Activated T-helper 1 cell treated with anti-CD3 and anti-CD28 coated beads, Interleukin-12 subunit alpha, Interleukin-12 subunit beta, Interleukin-2, Interleukin-4 antibody, amounts not matched to agents 30 ng/mL and 10 ng/mL and 1 ng/mL, durations not matched to agents 14 hours and 24 hours and 36 hours (primary cell): Measurements from ENCODE around the gene GRB7. TPM values are rescaled to one million over a fixed set of nuclear protein-coding genes. Genes with fewer than 3 reads are reported as not detected.
A peak's percentile ranks its signal among the peaks of the same experiment; 100 is the strongest.

ENCODE experiments used
- DNase-seq: peaks from one replicate; pipeline ENCODE4 v3.0.0; 2021; ENCODE audit warnings: low spot score
- H3K27ac Mint-ChIP-seq: one replicate; pipeline ENCODE4 v1.8.0; 2021; ENCODE audit warnings: mild to moderate bottlenecking, mixed read lengths
- H3K27me3 Mint-ChIP-seq: one replicate; pipeline ENCODE4 v1.8.0; 2022; ENCODE audit warnings: mild to moderate bottlenecking, moderate library complexity, mixed read lengths; ENCODE audit not compliant: insufficient read depth
- H3K36me3 Mint-ChIP-seq: one replicate; pipeline ENCODE4 v1.8.0; 2021; ENCODE audit warnings: low read depth, mixed read lengths
- H3K4me1 Mint-ChIP-seq: one replicate; pipeline ENCODE4 v1.8.0; 2021; ENCODE audit warnings: low read depth, mixed read lengths
- H3K4me3 Mint-ChIP-seq: one replicate; pipeline ENCODE4 v1.8.0; 2021; ENCODE audit warnings: mild to moderate bottlenecking, moderate library complexity, mixed read lengths
- H3K9me3 Mint-ChIP-seq: one replicate; pipeline ENCODE4 v1.8.0; 2021; ENCODE audit warnings: mixed read lengths
- intact Hi-C: fragments of 100-400 bp; cut with micrococcal nuclease; formaldehyde crosslinking; loops from one replicate; pipeline ENCODE4 v1.15.1; 2024
- total RNA-seq: library from RNA; stranded (reverse); gene quantifications from 2 replicates; pipeline ENCODE4 v1.2.3, GENCODE V29; 2022

Gene GRB7
- total RNA-seq, 1 donor from 2014 or later, result 0.73 TPM

DNA sequence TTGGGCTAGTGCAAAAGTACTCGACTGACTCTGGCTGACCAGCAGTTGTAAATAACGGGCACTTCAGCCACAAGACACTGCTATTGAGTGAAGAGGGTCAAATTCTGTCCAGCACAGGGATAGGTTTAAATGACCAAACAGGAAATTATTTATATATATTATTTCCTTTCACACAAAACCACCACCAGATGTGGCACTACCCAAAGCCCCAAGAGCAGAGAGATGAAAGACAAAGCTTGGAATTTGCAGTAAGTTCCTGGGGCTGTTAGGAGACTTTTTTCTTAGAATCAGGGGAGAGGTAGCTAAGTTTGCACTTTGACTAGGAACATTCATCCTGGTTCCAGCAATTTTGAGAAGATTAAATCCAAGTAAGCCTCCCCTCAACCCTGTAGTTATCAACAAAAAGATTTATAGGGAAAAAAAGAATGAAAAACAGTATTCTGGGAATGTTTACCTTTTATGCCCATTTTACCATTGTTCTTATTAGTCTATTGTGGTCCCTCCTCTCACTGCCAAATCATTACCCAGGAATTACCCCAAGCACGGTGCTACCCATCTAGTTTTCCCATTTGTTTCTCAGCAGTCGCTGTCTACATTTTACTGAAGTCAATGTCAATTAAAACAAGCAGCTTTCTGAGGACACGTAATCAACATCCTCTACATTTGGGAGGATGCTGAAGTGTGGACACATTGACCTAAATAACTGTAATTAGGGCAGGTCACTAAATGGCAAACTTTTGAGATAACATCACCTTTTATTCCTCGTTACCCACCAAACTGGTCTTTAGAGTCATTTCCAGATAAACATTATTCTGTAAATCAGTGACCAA is 43.5 kb downstream of the GRB7 start:
- Mint-ChIP-seq H3K9me3 (no peaks in the 10 kb centered on the region), H3K27me3 (no peaks in the 10 kb centered on the region), H3K4me1 (peaks cover 51% of the 10 kb centered on the region), H3K36me3 (peaks cover 29% of the 10 kb centered on the region), H3K4me3 (no peak overlapping the region), H3K27ac (no peak overlapping the region)
- no peak for DNase-seq
- intact Hi-C loops, result no loop called here

DNA sequence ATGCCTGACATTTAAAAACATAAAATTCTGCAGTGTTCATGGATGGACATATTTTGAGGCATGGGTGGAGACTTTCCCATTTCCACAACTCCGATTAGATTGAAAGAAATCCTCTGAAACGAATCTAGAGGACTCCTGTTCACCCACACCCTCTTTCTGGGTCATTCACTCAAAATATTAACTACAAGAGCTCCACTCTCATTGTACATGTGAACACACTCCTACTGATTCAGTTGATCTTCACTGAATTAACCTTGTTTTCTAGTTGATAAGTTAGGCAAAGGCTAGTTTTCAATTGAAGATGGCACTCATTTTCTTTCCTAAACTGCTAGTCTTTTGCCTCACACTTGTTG is 44.1 kb downstream of the GRB7 start:
- intact Hi-C loops, result no loop called here

GRCh38 chr17:39782481-39782880 is 44.7 kb downstream of the GRB7 start:
- Mint-ChIP-seq H3K36me3 (peaks cover 28% of the 10 kb centered on the region), H3K27ac (no peak overlapping the region), H3K4me3 (no peak overlapping the region), H3K9me3 (no peaks in the 10 kb centered on the region), H3K27me3 (no peaks in the 10 kb centered on the region), H3K4me1 (peaks cover 38% of the 10 kb centered on the region)
- DNase-seq, result no peak
- intact Hi-C loops, result no loop called here

More for the DNA sequence above, 44.1 kb downstream of the GRB7 start:
- no peak overlapping the region for H3K4me3 Mint-ChIP-seq
- peaks cover 25% of the 10 kb centered on the region for H3K36me3 Mint-ChIP-seq
- no peaks in the 10 kb centered on the region for H3K27me3 Mint-ChIP-seq
- peaks cover 45% of the 10 kb centered on the region for H3K4me1 Mint-ChIP-seq
- no peak overlapping the region for H3K27ac Mint-ChIP-seq
- no peak for DNase-seq
- H3K9me3 Mint-ChIP-seq, result no peaks in the 10 kb centered on the region

DNA sequence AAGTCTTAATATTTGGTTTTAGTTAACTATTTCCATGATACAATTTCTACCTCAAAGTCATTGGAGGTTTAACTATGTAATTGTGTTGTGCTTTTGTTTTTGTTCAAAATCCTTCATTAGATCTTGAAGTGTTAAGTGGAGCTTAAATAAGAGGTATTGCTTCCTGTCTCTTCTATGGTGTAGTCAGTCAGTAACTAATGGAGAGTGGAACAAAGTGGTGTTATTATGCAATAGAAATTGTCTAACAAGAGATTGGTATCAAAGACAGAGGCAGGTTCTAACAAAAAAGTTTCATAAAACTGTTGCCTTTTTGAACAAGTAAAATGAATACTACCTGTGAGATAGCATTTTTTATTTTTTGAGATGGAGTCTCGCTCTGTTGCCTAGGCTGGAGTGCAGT is 45.2 kb downstream of the GRB7 start:
- Mint-ChIP-seq H3K9me3 (no peaks in the 10 kb centered on the region), H3K27ac (no peak overlapping the region), H3K4me3 (no peak overlapping the region), H3K27me3 (no peaks in the 10 kb centered on the region), H3K36me3 (peaks cover 30% of the 10 kb centered on the region), H3K4me1 (peaks cover 34% of the 10 kb centered on the region)
- DNase-seq, result no peak
- intact Hi-C loops, result no loop called here

- intact Hi-C loops, result no loop called here
- Mint-ChIP-seq H3K36me3 (peaks cover 39% of the 10 kb centered on the region), H3K9me3 (no peaks in the 10 kb centered on the region), H3K4me1 (peaks cover 25% of the 10 kb centered on the region), H3K27me3 (no peaks in the 10 kb centered on the region), H3K27ac (no peak overlapping the region), H3K4me3 (no peak overlapping the region)
- DNase-seq, result no peak
These were observed 49.3 kb downstream of the GRB7 start for GRCh38 chr17:39787041-39787440.

GRCh38 chr17:39787743-39788484 is 50.2 kb downstream of the GRB7 start:
- H3K27ac Mint-ChIP-seq, result no peak overlapping the region
- H3K4me3 Mint-ChIP-seq, result no peak overlapping the region
- peaks cover 34% of the 10 kb centered on the region for H3K36me3 Mint-ChIP-seq
- intact Hi-C loops, result no loop called here
- H3K4me1 Mint-ChIP-seq, result peaks cover 25% of the 10 kb centered on the region
- DNase-seq, result no peak
- H3K9me3 Mint-ChIP-seq, result no peaks in the 10 kb centered on the region
- H3K27me3 Mint-ChIP-seq, result no peaks in the 10 kb centered on the region

DNA sequence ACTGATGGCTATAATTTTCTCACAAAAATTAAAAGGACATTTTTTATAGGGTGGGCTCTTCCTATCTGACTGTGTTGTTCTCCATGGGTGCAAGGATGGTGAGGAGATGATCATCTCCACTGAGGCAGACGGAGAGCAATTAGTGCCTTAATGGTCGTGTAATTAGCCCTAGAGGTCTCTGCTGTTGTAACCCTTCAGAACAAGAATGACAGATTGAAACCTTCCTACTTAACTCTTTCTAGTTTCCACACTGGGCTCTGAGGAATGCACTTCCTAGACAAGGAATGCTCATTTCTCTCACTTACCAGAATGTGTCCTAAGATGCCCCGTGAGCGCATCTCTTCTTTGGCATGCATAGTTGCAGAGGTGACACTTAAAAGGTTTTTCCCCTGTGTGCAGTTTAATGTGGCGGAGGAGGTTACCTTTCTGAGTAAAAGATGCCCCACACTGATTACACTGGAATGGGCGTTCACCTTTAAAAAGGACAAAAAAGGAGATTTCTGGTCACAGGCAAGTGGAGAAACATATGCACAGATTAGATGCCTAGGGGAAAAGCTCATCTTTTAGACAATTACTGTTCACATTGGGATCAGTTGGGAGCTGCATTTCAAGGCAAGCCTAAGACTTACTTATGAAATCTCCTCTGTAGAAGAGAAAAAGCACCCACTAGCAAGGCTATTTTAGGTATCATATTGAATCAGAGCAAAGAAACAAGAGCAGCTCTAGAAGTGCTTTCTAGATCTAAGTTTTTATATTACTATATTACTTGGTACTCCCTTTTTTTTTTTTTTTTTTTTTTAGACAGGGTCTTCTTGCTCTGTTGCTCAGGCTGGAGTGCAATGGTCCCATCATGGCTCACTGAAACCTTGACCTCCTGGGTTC is 53.6 kb downstream of the GRB7 start:
- H3K4me3 Mint-ChIP-seq, result peak overlapping the region; percentile 43
- H3K27ac Mint-ChIP-seq, result peak overlapping the region; percentile 69
- DNase-seq, result peak; percentile 49
- H3K36me3 Mint-ChIP-seq, result peaks cover 30% of the 10 kb centered on the region
- H3K9me3 Mint-ChIP-seq, result no peaks in the 10 kb centered on the region
- intact Hi-C loops, result loop anchor here (1.0 to 5.0 kb wide), 9 partner anchors 9 to 191 kb away; partner anchors contain the start of genes IKZF3 and PSMD3
- peaks cover 47% of the 10 kb centered on the region for H3K4me1 Mint-ChIP-seq
- no peaks in the 10 kb centered on the region for H3K27me3 Mint-ChIP-seq

DNA sequence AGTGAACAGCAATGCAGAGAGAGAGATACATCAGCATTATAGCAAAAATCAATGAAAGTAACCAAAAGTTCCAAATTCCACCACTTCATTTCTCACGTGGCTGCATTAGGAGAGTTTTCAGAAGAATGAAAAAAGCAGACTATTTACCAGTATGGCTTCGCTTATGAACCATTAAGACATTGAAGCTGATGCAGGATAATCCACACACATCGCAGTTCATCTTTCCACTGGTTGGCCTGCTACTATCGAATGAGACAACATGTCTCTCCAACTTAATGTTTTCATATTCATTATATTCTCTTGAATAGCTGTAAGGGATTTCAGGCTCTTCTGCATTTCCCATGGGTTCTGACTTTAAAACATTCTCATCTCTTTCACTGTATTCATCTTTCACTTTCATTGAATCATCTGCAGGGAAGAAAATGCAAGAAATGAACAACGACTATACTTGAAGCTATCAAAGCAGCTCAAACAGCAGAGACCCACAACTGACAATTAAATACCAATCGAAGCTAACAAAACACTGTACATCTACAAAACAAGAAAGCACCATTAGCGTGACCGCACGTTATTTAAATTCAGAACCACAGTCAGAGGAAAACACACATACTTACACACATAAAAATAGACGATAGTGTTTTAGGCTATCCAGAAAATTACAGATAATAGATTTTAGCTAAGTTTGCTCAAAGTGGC is 54.9 kb downstream of the GRB7 start:
- Mint-ChIP-seq H3K36me3 (peaks cover 27% of the 10 kb centered on the region), H3K4me1 (peaks cover 49% of the 10 kb centered on the region), H3K4me3 (peak overlapping the region; percentile 74), H3K27ac (peak overlapping the region; percentile 87), H3K27me3 (no peaks in the 10 kb centered on the region), H3K9me3 (no peaks in the 10 kb centered on the region)
- intact Hi-C loops, result loop anchor here (5.0 kb wide), 2 partner anchors 40 to 190 kb away; partner anchors contain the start of gene PSMD3
- DNase-seq, result no peak

DNA sequence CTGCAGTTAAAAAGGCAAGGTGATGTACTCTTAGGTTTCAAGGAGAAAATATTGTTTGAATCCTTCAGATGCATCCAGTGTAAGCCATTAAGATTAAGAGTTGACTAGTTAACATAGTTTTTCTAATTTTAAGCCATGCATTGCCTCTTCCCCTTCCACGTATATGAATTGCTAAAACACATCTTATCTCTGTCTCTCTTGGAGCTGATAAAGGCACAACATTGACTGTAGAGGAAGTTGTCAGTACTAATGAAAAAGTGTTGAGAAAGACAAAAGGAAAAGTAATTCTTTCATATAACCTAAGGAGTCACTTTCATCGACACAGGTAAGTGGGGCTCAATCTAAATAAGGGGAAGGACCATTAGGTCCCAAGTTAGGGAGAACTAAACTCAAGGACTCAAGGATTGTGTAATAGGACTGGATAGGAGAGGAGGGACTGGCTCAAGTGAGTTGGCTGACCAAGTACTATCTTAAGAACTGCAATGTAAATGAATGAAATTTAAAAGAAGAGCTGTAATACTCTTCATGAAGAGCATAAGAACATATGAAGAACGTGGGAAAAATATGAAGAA is 55.6 kb downstream of the GRB7 start:
- Mint-ChIP-seq H3K27ac (peak overlapping the region; percentile 40), H3K36me3 (peaks cover 25% of the 10 kb centered on the region), H3K9me3 (no peaks in the 10 kb centered on the region), H3K4me3 (peak overlapping the region; percentile 74), H3K27me3 (no peaks in the 10 kb centered on the region), H3K4me1 (peaks cover 55% of the 10 kb centered on the region)
- intact Hi-C loops, result loop anchor here (5.0 kb wide), 2 partner anchors 39 to 189 kb away; partner anchors contain the start of gene PSMD3
- no peak for DNase-seq

- peak overlapping the region; percentile 73 for H3K27ac Mint-ChIP-seq
- no peaks in the 10 kb centered on the region for H3K27me3 Mint-ChIP-seq
- intact Hi-C loops, result loop anchor here (5.0 kb wide), 2 partner anchors 38 to 188 kb away; partner anchors contain the start of gene PSMD3
- H3K4me3 Mint-ChIP-seq, result peak overlapping the region; percentile 49
- H3K4me1 Mint-ChIP-seq, result peaks cover 64% of the 10 kb centered on the region
- H3K9me3 Mint-ChIP-seq, result no peaks in the 10 kb centered on the region
- DNase-seq, result no peak
- peaks cover 22% of the 10 kb centered on the region for H3K36me3 Mint-ChIP-seq
These were observed 56.7 kb downstream of the GRB7 start for GRCh38 chr17:39794249-39794970.
